Left renal pelvis (tissue), 4 donors: ENCODE results near the gene MYOCD. TPM values are rescaled to one million over a fixed set of nuclear protein-coding genes. Genes with fewer than 3 reads are reported as not detected.
"Not testable (repeated sequence)": the region's sequence is repeated elsewhere in the genome, so short reads cannot be mapped to it uniquely, and the experiment has no call there.

Experiments
- DNase-seq, 4 donors: peaks; one replicate each; pipeline ENCODE4 v3.0.0-alpha.2; 2013; ENCODE audit warnings: low read depth in 4 of 4, low spot score in 3 of 4
- polyA plus RNA-seq, 4 donors: library from polyadenylated mRNA; unstranded; fragments of 120-200 nt; gene quantifications; one replicate each; pipeline ENCODE4 v1.2.1, GENCODE V29; 2013; ENCODE audit not compliant: insufficient read length in 4 of 4

The MYOCD gene
- polyA plus RNA-seq: 10 to 100 TPM in 1 of 4 donors, 1 to 10 TPM in 3; 5.1 to 25.6 (median 6.1) TPM

DNA sequence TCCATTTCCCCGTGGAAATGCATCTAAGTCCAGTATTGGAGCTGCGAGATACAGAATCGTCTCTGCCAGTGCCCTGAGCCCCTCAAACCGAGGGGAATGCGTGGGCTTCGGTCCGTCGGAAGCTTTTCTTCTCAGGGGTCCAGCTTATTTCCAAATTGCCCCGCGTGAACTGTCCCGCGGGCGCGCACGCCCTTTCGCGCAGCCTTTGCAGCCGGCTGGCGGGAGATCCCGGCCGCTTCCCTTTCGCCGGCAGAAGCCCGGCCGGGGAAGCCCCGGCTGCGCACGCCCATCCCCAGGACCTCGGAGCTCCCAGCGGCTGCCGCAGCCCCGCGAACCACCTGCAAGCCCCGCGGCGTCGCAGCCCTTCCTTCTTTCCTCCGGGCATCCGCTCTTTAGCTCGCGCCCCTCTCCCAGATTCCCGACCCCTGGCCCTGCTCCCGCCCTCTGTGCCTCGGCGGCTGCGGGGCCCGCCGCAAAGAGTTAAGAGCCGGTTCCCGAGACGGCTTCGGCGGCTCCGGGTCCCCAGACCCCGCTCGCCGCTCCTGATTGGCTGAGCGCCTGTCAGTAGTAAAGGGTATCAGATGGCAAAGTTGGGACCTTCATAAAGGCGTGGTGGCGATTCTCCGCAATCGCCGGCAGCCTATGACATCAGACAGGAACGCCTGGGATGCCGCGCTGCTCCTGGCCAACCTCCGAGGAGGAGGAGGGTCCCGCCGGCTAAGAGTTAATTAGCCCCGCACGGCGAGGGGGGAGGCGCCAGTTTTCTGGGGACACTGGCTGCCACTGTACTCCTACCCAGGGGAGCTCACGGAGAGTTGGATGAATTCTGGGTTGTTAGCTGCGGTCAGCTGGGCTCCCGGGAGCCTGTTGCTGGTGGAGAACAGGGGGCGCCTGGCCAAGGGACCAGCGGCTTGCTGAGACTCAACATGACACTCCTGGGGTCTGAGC lies at the start of gene MYOCD:
MYOCD (plus strand) TSS at position 628 of the 948 bp plus-strand sequence; CDS start at position 927, 299 bp downstream.
- peak in 1 of 4 donors; percentile 39 for DNase-seq

GRCh38 chr17:12616161-12616560 lies 49.5 kb upstream of the MYOCD start:
- DNase-seq: no peak

DNA sequence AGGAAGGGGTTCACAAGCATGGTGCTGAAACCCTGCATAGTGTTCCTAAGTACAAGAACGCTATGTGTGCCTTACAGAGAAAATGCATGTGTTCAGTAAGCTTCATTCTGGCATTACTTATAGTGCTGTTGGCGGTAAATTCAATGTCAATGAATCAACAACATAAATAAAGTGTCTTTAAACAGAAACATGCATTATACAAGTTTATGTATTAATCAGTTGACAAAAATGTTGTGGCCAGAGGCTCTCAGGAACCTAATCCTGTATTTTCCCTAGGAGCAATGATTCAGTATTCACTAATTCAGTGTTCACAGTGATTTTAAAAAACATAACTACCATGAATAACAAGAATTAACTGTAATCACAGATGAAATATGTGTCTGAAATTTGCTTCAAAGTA lies 47.1 kb upstream of the MYOCD start:
- no peak for DNase-seq

DNA sequence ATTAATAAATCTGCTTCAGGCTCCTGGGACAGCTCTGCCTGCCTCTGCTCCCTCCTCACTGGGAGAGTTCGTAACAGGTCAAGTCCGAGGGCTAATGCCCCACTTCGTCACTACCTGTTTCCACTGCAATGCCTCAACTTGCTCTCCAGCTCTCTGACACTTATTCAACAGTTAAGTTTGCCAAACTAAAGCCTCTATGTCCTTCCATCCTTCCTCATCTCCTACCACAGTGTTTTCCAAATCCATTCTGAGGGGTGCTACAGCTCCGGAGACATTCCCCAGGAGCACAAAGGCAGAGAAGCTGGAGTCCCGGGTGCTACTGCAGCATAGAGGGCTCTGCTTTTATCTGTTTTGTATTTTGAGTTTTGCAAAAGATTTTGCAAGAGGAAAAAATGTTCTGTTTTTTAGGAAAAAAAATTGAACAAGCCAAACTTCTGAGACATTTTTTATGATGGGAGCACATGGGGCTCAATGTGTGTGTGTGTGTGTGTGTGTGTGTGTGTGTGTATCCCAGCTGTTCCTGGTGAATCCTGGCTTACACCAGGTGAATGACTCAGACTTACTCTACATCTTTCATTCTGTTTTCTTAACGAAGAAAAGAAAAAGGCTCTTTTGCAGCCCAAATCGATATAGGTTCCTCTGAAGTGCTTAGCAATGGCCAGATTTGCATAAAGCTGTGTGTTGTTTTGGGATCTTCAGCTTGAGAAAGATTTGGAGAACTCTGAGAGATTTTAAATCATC lies 46.1 kb upstream of the MYOCD start:
- no peak for DNase-seq

DNA sequence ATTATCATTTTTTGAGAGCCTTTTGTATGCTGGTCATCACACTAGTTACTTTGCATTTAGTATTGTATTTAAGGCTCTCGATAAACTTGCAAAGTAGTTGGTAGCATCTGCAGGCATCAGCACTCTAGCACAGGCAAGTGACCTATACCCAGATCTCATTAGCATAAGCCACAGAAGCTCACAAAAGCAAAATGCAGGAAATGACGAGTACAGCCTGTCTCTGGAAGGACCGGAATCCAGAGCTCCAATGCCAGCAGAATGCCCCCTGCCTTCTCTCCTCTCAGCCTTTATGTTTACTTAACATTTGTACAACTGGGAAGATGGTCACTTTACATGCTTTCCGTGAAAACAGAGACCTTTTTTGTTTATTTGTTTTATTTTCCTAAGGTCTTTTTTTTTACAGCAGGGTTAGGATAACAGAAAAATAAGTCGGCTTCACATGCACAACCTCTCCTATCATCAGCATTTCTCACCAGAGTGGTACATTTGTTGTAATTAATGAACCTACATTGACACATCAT lies 45.4 kb upstream of the MYOCD start:
- DNase-seq: no peak

DNA sequence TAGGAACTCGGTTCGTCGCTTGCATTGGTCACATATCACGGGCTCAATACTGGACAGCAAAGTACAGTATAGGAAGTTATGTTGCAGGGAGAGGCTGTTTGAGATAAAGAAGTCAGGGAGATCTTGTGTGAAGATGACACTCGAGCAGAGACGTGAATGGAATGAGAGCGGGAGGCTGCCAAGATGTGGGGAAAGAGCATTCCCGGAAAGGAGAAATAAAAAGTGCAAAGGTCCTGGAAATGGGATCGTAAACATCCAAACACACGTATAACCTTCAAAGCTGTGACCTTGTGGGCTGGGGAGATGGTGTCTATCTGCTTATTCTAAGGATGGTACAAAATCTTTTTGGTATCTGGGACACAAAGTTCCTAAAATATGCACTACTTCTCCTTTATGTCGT lies 43.0 kb upstream of the MYOCD start:
- DNase-seq: no peak

DNA sequence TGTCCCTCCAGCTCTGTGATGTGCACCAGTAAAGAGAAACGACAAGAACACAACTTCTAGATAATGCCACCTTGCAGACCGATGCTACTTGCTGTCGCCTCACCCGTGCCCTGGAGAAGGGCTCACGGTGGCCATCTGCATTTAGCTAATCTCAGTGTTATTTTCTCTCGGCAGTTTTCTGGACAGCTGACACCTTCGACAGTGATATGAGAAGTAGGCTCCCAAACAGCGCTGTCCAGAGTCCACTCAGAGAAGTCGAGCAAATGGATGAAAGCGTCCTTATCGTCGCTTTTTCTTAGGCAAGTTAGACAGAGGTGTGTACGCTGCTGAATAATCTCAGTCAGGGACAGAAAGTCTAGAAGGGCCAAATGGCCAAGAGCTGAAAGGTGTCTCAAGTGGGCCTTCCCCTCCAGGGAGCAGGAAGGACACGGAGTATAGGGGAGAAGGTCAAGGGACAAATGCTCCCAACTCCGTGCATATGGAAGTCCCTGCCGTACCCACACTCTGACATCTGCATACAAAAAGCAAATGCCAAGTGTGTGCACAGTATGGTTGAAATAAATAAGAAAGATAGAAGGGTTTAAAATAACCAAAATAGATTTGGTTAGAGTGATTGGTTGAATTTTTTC lies 42.4 kb upstream of the MYOCD start:
- no peak for DNase-seq

- no peak for DNase-seq
Observed at GRCh38 chr17:12624211-12624610, 41.5 kb upstream of the MYOCD start.

DNA sequence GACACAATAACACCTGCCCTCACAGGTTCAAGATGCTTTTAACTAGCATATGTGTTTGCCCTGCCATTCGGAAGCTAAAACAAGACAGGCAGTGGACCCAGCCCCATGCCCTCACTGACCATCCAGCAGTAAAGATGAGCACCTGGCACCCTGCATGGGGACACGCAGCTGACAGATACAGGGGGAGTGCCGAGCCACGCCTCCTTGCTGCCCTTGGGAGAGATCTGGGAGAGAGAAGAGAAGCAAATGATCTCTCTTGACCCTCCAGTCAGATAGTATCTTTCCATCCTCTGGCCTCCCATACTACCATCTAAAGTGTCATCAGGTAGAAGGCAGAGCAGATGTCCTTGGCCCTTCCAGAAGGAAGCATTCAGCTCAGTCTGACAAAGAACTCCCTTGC lies 40.6 kb upstream of the MYOCD start:
- DNase-seq: no peak

- no peak for DNase-seq
Observed at GRCh38 chr17:12627177-12627629, 38.5 kb upstream of the MYOCD start.

DNA sequence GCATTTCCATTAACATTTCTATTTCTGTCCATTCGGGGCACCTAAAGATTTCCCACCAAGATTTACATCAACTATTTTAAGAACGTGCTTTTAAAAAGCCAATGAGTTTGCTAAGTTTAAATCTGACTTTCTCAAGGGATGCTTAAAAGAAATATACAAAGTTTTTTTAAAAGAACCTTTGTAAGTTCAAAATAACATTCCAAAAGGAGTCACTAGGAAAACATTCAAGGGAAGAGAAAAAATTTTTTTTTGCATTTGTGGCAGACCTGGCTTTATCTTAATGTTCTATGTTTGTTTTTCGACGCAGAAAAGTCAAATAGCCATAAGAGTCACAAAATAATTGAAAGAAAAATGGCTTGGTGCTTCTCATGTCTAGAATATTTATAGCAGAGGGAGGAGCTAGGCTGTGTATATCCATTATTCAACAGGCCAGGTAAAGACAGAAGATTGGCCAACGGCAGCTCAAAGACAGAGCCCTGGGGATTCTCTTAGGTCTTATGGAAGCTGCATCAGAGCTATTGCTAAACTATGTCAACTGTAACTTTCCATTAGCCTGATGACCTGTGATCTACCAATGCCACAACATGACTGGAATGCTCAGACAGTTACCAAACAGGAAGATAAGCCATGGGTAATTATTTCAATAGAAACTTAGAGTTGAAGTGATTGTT lies 37.8 kb upstream of the MYOCD start:
- DNase-seq: no peak

- DNase-seq: no peak
Observed at GRCh38 chr17:12631076-12631475, 34.6 kb upstream of the MYOCD start.

DNA sequence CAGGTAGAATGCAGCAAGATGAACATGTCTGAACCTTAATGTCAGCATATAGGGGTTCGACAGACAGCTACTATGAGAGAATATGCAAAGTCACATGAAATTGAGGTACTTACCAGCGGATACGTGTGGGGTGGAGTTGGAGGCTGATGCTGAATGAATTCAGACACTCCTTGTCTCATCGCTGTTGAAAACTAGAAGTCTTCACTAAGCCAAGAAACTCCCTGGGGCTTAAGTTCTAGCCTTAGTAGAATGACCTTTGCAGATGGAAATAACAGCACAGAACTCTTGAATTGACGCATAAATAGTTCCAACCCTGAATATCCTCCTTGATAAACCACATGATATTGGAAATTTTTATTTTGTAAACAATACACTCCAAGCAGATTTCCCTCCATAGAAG lies 32.9 kb upstream of the MYOCD start:
- DNase-seq: no peak

DNA sequence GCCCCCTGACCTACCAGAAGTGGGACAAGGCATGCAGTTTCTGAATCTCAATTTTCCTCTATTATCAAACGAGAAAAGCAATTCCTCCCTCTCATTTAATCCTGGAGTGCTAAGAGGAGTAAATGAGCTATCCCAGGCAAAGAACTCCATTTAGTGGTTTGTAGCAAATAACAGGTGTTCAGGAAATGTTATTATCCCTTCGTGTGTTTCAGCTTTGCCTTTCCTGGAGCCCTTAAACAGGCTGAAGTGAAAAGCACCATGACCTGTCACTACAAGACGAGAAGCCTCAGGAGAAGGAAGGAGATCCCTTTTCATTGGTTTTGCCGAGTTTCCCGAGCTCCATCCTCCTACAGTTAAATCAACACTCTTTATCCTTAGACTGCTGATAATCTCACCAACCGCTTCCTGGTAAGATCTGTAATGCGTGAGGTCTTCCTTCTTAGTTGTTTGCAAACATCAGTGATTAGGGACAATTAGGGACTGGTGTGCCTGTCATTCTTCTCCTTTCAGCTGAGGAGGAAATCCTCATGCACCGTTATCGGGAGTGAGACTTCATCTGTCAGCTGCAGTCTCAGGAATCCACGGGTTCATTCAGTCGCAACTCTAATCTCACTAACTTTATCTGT lies 30.8 kb upstream of the MYOCD start:
- no peak for DNase-seq

DNA sequence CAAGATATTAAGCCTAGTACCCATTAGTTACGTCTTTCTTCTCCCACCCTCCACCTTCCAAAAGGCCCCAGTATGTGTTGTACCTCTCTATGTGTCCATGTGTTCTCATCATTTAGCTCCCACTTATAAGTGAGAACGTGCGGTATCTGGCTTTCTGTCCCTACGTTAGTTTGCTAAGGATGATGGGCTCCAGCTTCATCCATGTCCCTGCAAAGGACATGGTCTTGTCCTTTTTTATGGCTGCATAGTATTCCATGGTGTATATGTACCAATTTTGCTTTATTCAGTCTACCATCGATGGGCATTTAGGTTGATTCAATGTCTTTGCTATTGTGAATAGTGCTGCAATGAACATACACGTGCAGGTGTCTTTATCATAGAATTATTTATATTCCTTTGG lies 29.7 kb upstream of the MYOCD start:
- DNase-seq: not testable (repeated sequence)

GRCh38 chr17:12637015-12637414 lies 28.7 kb upstream of the MYOCD start:
- no peak for DNase-seq

DNA sequence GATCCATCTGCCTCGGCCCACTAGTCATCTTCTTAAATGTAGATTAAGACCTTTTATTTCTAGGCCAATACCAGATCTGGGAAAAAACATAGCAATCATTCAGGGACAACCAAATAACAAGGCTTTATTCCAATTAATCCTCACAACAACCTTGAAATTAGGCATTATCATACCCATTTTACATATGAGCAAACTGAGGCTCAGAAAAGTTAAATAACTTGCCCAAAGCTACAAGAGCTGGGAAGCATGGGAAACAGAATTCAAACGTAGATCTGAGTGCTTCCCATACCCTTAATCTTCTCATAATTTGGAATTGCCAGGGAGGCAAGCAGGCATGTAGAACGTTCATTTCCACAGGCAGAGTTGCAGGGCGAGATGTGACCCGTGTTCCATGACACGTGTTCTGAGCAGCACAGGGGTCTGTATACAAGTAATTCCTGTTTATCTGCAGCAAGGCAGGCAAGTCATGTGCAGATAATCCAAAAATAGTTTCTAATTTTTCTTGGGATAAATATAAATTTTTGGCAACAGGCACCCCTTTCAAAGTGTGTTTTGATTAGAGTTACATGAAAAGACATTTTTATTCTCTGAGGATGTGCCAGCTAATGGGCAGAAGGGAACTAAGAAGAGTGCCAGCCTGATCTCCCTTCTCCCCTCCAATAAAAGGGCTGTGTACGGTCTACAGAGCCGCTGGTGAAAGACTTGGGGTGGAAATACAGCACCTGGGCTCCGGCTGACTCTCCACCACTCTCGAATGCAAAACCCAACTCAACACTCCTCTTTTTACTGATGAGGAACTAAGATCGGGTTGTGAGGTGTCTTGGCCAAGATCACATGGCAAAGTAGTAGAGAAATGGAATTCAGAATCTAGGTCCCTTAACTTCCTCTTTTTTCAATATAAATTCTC lies 27.7 kb upstream of the MYOCD start:
- DNase-seq: no peak

DNA sequence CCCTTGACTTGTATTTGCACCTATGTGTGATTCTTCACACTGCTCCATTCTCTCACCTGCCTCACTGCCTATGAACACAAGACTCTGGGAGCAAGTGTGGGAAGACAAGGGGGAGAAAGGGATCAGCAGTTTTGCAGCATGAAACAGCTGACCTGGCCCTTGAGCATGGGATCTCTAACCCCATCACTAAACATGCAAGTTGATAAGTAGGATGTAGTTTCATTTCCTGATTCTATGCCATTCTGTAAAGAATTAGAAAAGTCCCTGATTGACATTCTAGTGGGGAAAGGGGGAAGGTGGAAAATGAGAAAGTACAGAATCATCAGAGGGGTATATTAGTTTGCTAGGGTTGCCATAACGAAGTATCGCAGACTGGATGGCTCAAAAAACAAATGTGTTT lies 25.3 kb upstream of the MYOCD start:
- DNase-seq: no peak

GRCh38 chr17:12641084-12641483 lies 24.6 kb upstream of the MYOCD start:
- no peak for DNase-seq
